Subcutaneous adipose tissue (tissue), 4 donors: ENCODE results near the gene CLEC4A. TPM values are rescaled to one million over a fixed set of nuclear protein-coding genes. Genes with fewer than 3 reads are reported as not detected.

Experiments used
- total RNA-seq, 4 donors: library from RNA; depleted of rRNA; stranded (reverse); fragments of >200 nt; gene quantifications; one replicate each; pipeline ENCODE4 v1.1.0, GENCODE V29; 2016
- TF ChIP-seq, protein P1 (sequence below): fragments of 450-650 bp; IDR thresholded peaks from one replicate; pipeline ENCODE4 v1.5.1; 2016; ENCODE audit warnings: low read depth, mild to moderate bottlenecking, control low read depth, antibody characterized with exemption, moderate library complexity

The CLEC4A gene
- total RNA-seq, 4 donors from 2014 or later = 4.2 to 10.4 (median 5.5) TPM

DNA sequence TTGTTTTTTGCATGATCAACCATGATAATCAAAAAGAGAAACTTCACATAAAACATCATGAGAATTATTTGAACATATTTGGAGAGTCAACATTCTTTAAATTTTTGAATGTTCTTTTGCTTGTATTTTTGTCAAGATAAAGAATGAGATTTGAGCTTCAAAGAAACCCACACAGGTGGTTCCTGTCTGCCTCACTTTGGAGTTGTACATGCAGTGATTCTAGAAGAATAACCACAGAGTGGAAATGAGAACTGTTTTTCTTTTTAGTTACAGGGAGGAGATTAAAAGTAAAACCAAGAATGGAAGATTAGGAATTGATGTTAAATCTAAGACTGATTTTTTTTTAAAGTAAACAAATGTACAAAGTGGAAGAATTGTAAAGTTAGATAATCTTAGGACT lies 31.1 kb downstream of the CLEC4A start:
- TF ChIP-seq, protein P1, sequence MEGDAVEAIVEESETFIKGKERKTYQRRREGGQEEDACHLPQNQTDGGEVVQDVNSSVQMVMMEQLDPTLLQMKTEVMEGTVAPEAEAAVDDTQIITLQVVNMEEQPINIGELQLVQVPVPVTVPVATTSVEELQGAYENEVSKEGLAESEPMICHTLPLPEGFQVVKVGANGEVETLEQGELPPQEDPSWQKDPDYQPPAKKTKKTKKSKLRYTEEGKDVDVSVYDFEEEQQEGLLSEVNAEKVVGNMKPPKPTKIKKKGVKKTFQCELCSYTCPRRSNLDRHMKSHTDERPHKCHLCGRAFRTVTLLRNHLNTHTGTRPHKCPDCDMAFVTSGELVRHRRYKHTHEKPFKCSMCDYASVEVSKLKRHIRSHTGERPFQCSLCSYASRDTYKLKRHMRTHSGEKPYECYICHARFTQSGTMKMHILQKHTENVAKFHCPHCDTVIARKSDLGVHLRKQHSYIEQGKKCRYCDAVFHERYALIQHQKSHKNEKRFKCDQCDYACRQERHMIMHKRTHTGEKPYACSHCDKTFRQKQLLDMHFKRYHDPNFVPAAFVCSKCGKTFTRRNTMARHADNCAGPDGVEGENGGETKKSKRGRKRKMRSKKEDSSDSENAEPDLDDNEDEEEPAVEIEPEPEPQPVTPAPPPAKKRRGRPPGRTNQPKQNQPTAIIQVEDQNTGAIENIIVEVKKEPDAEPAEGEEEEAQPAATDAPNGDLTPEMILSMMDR = no peak

DNA sequence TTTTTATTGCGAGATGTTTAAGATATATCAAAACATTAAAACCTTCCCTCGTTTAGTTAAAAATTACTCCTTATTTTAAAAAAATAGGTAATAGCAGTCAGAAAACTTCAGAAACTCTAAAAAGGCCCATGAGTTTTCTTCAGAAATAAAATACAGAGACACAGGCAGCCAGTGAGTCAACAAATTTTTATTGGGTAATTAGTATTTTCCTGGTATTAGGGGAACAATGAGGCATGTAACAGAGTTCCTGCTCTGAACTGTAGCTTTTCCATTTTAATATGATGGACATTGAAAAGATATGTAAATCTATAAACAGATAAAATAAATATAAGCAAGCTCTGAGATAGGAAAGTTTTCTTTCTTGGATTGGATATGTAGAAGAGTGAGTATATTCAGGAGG lies 33.0 kb downstream of the CLEC4A start:
- TF ChIP-seq, protein P1 = no peak

DNA sequence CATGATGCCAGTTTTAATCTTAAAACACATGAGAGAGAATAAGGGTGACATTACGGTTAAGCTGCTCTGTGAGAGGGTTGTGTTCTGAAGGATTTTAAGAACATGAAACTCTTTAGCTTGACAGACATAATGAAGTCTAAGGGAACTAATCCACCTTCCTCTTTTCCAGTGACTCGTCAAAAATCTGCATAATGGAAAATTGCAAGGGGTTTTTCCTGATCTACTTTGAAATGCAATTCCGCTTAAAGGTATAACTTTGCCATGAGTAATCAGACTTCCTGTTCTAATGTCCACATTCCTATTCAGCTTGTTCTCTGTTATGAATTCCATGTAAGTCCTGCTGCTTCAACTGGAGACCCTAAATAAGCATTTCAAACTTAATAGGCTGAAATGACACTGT lies 33.4 kb downstream of the CLEC4A start, which contains the start of gene ZNF705A:
Gene ZNF705A, plus strand, starts transcription at position 171 of the 400 bp plus-strand sequence. CDS start 15,611 bp downstream, outside the sequence.
- TF ChIP-seq, protein P1 = no peak

DNA sequence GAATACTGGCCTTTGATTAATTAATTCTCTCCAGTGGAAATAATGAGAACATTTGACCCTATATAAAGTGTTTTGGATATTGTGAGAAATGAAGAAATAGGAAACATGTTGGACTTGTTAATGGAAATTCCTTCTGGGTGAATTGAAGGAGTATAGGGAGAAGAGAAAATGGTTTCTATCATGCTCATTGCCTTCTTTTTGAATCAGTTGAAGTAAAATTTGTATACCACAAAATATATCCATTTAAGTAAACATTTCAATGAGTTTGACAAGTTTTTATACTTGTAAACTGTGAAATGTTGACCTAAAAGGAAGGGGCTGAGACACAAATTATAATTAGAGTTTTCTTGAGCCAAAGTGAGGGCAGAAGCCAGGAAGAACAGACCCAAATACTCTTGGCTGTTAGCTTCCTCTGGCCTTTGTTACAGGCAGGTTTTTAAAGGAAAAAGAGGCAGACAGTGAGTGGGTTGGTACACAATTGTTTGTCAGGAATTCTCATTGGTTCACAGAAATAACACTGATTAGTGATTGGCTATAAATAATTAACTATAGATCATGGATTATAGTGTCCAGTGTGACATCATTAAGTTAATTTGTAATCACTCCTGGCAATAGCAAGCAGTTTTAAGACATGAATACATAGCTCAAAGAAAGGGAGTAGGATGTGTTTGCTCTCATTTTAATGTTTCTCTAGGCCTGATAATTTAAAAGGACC lies 34.2 kb downstream of the CLEC4A start:
- TF ChIP-seq, protein P1 = no peak

Other genes with a start within 250 kb of the CLEC4A start
- gene SLC2A3, start 187.4 kb upstream of the CLEC4A start, total RNA-seq = 100 to 1,000 TPM in 2 of 4 donors, 10 to 100 TPM in 2; 43.9 to 163 (median 105) TPM
- 10 to 100 TPM; 10.9 to 23.0 (median 13.3) TPM for gene FOXJ2, start 90.9 kb upstream of the CLEC4A start, total RNA-seq
- 100 to 1,000 TPM in 1 of 4 donors, 10 to 100 TPM in 3; 10.4 to 108 (median 29.4) TPM for gene C3AR1, start 57.3 kb upstream of the CLEC4A start, total RNA-seq
- gene NECAP1, start 41.3 kb upstream of the CLEC4A start, total RNA-seq = 10 to 100 TPM; 29.9 to 36.5 (median 33.7) TPM
- gene ZNF705A, start 33.4 kb downstream of the CLEC4A start, total RNA-seq = not detected
- under 1 TPM in 1 of 4 donors, not detected in 3; 0.33 TPM for gene FAM90A1, start 104.0 kb downstream of the CLEC4A start, total RNA-seq